Uterus (tissue), 4 donors: ENCODE results near the gene C1orf52. TPM values are rescaled to one million over a fixed set of nuclear protein-coding genes. Genes with fewer than 3 reads are reported as not detected.
A peak's percentile ranks its signal among the peaks of the same experiment; 100 is the strongest.

Experiments
- DNase-seq, 2 donors: peaks; one replicate each; pipeline ENCODE4 v3.0.0-alpha.2; 2019 to 2020
- H3K27ac ChIP-seq, 2 donors: fragments of 200-600 bp; sonication (generic); 1 replicate in 1 of 2; 2 replicates in 1 of 2; pipeline ENCODE4 v1.5.1; 2016 to 2018
- H3K27me3 ChIP-seq, 2 donors: fragments of 200-600 bp; sonication (generic); one replicate each; pipeline ENCODE4 v1.5.1; 2018 to 2019; ENCODE audit warnings: control low read depth in 1 of 2
- H3K36me3 ChIP-seq, 2 donors: fragments of 200-600 bp; sonication (generic); one replicate each; pipeline ENCODE4 v1.5.1; 2019; ENCODE audit warnings: control low read depth in 1 of 2
- H3K4me1 ChIP-seq, 2 donors: fragments of 200-600 bp; sonication (generic); one replicate each; pipeline ENCODE4 v1.5.1; 2018 to 2019; ENCODE audit warnings: control low read depth in 1 of 2
- H3K4me3 ChIP-seq, 2 donors: fragments of 200-600 bp; sonication (generic); 1 replicate in 1 of 2; 2 replicates in 1 of 2; pipeline ENCODE4 v1.5.1; 2018 to 2019; ENCODE audit warnings: mild to moderate bottlenecking in 1 of 2
- H3K9me3 ChIP-seq, 2 donors: fragments of 200-600 bp; sonication (generic); one replicate each; pipeline ENCODE4 v1.5.1; 2019; ENCODE audit warnings: control low read depth in 1 of 2
- CTCF ChIP-seq, 4 experiments: fragments of 200-600 bp in 2 of 4; fragments of 450-650 bp in 2 of 4; sonication (generic) in 2 of 4; IDR thresholded peaks; one replicate each; pipeline ENCODE4 v1.5.1; 2016 to 2019; ENCODE audit warnings: antibody characterized with exemption in 4 of 4, mild to moderate bottlenecking in 2 of 4, moderate library complexity in 1 of 4
- POLR2A ChIP-seq, 2 donors: fragments of 450-650 bp; IDR thresholded peaks; one replicate each; pipeline ENCODE4 v1.6.1; 2016; ENCODE audit warnings: antibody characterized with exemption in 2 of 2, mild to moderate bottlenecking in 1 of 2, moderate library complexity in 1 of 2
- intact Hi-C: fragments of 100-400 bp; cut with DNase I; formaldehyde crosslinking; loops from one replicate; pipeline ENCODE4 v1.15.1; 2023; ENCODE audit warnings: low total_unique reads
- total RNA-seq, 4 donors: library from RNA; depleted of rRNA in 3 of 4; stranded (reverse); fragments of >200 nt in 3 of 4; gene quantifications; one replicate each; pipeline versions ENCODE4 v1.1.0 to v1.2.4, GENCODE V29; 2014 to 2023
- donor health status: DM: yes; HTN: yes; CAD: no.

C1orf52 gene
- total RNA-seq, 4 donors from 2014 or later = 22.3 to 47.6 (median 28.8) TPM

- intact Hi-C loops = loop anchor here (10.0 kb wide), 1 partner anchor 391 kb away; no protein-coding TSS in a partner anchor
- no peaks in the 10 kb centered on the region for H3K9me3 ChIP-seq
- H3K36me3 ChIP-seq = no peaks in the 10 kb centered on the region
- H3K27me3 ChIP-seq = no peaks in the 10 kb centered on the region
- H3K4me3 ChIP-seq = no peak overlapping the region
- H3K27ac ChIP-seq = no peak overlapping the region
- no peaks in the 10 kb centered on the region for H3K4me1 ChIP-seq
- DNase-seq = no peak
- TF ChIP-seq CTCF (IDR thresholded peaks at IDR 0.05) (no peak), POLR2A (IDR thresholded peaks at IDR 0.05) (no peak)
These were observed 44.1 kb upstream of the C1orf52 start for GRCh38 chr1:85303440-85304162.

DNA sequence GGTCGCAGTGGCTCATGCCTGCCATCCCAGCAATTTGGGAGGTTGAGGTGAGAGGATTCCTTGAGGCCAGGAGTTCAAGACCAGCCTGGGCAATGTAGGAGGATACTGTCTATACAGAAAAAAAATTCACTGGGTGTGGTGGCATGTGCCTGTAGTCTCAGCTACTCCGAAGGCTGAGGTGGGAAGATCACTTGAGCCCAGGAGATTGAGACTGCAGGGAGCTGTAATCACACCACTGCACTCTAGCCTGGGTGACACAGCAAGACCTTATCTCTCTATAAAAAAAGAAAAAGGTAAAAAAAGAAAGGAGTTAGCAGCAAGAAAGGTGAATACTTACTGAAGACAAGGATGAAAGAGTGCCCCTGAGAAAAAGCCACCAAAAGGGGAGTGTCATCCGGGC is 40.7 kb upstream of the C1orf52 start:
- Histone ChIP-seq H3K36me3 (no peaks in the 10 kb centered on the region), H3K27ac (no peak overlapping the region), H3K9me3 (no peaks in the 10 kb centered on the region), H3K27me3 (no peaks in the 10 kb centered on the region), H3K4me3 (no peak overlapping the region), H3K4me1 (no peaks in the 10 kb centered on the region)
- TF ChIP-seq CTCF (IDR thresholded peaks at IDR 0.05) (no peak), POLR2A (IDR thresholded peaks at IDR 0.05) (no peak)
- intact Hi-C loops = loop anchor here (10.0 kb wide), 1 partner anchor 395 kb away; no protein-coding TSS in a partner anchor
- DNase-seq = no peak

DNA sequence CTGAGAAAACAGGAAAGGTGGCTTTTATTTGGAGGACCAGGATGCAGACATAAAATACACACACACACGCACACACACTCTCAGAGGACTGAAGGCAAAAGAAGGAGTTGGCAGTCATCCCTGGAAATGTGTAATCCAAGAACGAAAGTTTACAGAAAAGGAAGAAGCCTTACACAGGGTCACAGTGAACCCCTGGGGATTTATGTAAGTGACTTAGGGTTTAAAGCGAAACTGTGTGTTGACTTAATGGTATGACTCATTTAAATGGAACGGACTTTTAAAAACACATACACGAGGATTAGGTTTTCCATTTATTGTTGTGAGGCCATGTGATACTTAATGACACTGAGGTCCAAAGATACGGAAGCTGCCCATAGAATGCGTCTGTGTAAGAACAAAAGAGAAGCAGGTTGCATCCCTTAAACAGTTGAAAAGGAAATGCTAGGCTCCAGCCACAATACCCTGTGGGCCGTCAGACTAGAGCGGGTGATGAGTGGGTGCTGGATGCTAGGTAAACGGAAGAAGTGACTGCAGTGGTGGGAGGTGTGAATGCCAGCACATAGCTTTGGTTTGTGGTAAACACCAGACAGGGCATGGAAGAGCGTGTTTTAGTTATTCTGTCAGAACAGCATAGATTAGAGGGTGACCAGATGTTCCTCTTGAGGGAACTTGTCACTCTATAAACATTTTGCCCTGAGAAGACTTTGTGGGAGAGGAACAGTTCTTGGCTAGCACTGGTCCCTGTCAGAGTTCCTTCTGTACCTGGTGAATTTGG is 38.6 kb upstream of the C1orf52 start:
- intact Hi-C loops = no loop called here
- TF ChIP-seq POLR2A (IDR thresholded peaks at IDR 0.05) (no peak), CTCF (IDR thresholded peaks at IDR 0.05) (no peak)

GRCh38 chr1:85297538-85297854 is 38.0 kb upstream of the C1orf52 start:
- Histone ChIP-seq H3K36me3 (no peaks in the 10 kb centered on the region), H3K27ac (peak overlapping the region; percentile 62 to 87), H3K27me3 (no peaks in the 10 kb centered on the region), H3K9me3 (no peaks in the 10 kb centered on the region), H3K4me1 (no peaks in the 10 kb centered on the region), H3K4me3 (no peak overlapping the region)
- intact Hi-C loops = no loop called here
- TF ChIP-seq POLR2A (IDR thresholded peaks at IDR 0.05) = no peak
- TF ChIP-seq CTCF (IDR thresholded peaks at IDR 0.05) = no peak
- DNase-seq = no peak

More for the DNA sequence above, 38.6 kb upstream of the C1orf52 start:
- H3K36me3 ChIP-seq = no peaks in the 10 kb centered on the region
- no peaks in the 10 kb centered on the region for H3K9me3 ChIP-seq
- DNase-seq = peak in 1 of 2 donors; percentile 75
- H3K4me3 ChIP-seq = no peak overlapping the region
- H3K27me3 ChIP-seq = no peaks in the 10 kb centered on the region
- no peaks in the 10 kb centered on the region for H3K4me1 ChIP-seq
- H3K27ac ChIP-seq = peak overlapping the region; percentile 62 to 87

GRCh38 chr1:85296980-85297379 is 37.5 kb upstream of the C1orf52 start:
- TF ChIP-seq POLR2A (IDR thresholded peaks at IDR 0.05) = no peak
- no peak for TF ChIP-seq CTCF (IDR thresholded peaks at IDR 0.05)
- no peaks in the 10 kb centered on the region for H3K27me3 ChIP-seq
- no peak for DNase-seq
- intact Hi-C loops = no loop called here
- H3K4me1 ChIP-seq = no peaks in the 10 kb centered on the region
- no peak overlapping the region for H3K4me3 ChIP-seq
- H3K9me3 ChIP-seq = no peaks in the 10 kb centered on the region
- no peaks in the 10 kb centered on the region for H3K36me3 ChIP-seq
- H3K27ac ChIP-seq = peak overlapping the region; percentile 62 to 87
